ENCODE results near the gene MYO7B. TPM values are rescaled to one million over a fixed set of nuclear protein-coding genes. Genes with fewer than 3 reads are reported as not detected.

Gene MYO7B
- polyA plus RNA-seq, 2 of the 4 experiments (the other 2 are of a cell fraction) = 0.04 to 0.09 TPM

DNA sequence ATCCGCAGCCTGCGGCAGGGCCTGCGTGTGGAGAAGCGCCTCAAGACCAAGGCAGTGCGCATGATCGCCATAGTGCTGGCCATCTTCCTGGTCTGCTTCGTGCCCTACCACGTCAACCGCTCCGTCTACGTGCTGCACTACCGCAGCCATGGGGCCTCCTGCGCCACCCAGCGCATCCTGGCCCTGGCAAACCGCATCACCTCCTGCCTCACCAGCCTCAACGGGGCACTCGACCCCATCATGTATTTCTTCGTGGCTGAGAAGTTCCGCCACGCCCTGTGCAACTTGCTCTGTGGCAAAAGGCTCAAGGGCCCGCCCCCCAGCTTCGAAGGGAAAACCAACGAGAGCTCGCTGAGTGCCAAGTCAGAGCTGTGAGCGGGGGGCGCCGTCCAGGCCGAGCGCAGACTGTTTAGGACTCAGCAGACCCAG, 115.9 kb downstream of the MYO7B start:
- no peak for ATAC-seq
- WGBS (ENCODE audit: missing lambda C conversion rate) = 83% methylated on average over 29 of the region's 29 CpGs
- ChIA-PET CTCF (interaction anchor here (0.6 to 5.3 kb wide), 8 partner anchors 9 to 454 kb away, joined by 3 to 44 read pairs (median 7); no protein-coding TSS in a partner anchor), POLR2A (no interaction called here)
- Histone ChIP-seq H3K9me3 (no peaks in the 10 kb centered on the region), H3K4me3 (no peak overlapping the region), H3K27ac (no peak overlapping the region), H3K4me2 (no peak overlapping the region), H3K4me1 (peaks cover 17% of the 10 kb centered on the region)
- FAIRE-seq = no peak
- TF ChIP-seq FOXS1 (CRISPR knock-in tag; IDR thresholded peaks at IDR 0.05) = no peak
- no peak for TF ChIP-seq KDM1A (IDR thresholded peaks at IDR 0.05; ENCODE audit: low read depth)
- TF ChIP-seq ZFP36 (IDR thresholded peaks at IDR 0.05; ENCODE audit: borderline replicate concordance, partially characterized antibody) = no peak
- no peak for TF ChIP-seq GATA3 (IDR thresholded peaks at IDR 0.05; ENCODE audit: borderline replicate concordance)
- TF ChIP-seq PHF8 (IDR thresholded peaks at IDR 0.05; ENCODE audit: borderline replicate concordance, low read depth) = no peak
- no peak for TF ChIP-seq POLR2AphosphoS2 (conservative IDR thresholded peaks at IDR 0.05; ENCODE audit: low read length)
- TF ChIP-seq ESRRA (IDR thresholded peaks at IDR 0.05; ENCODE audit: borderline replicate concordance, low read length) = no peak
- no peak for TF ChIP-seq EHMT2 (IDR thresholded peaks at IDR 0.05; ENCODE audit: low read depth)
- no peak for TF ChIP-seq NPAS2 (CRISPR knock-in tag; IDR thresholded peaks at IDR 0.05; ENCODE audit: borderline replicate concordance)
- no peak for TF ChIP-seq RCOR1 (IDR thresholded peaks at IDR 0.05; ENCODE audit: low read depth, low read length)
- TF ChIP-seq BHLHE40 (IDR thresholded peaks at IDR 0.05; ENCODE audit: low read depth, low read length) = no peak
- TF ChIP-seq HOXB5 (CRISPR knock-in tag; IDR thresholded peaks at IDR 0.05) = no peak
- TF ChIP-seq CHD4 (IDR thresholded peaks at IDR 0.05; ENCODE audit: borderline replicate concordance) = no peak
- no peak for TF ChIP-seq HEYL (CRISPR knock-in tag; IDR thresholded peaks at IDR 0.05)
- TF ChIP-seq, protein P1, sequence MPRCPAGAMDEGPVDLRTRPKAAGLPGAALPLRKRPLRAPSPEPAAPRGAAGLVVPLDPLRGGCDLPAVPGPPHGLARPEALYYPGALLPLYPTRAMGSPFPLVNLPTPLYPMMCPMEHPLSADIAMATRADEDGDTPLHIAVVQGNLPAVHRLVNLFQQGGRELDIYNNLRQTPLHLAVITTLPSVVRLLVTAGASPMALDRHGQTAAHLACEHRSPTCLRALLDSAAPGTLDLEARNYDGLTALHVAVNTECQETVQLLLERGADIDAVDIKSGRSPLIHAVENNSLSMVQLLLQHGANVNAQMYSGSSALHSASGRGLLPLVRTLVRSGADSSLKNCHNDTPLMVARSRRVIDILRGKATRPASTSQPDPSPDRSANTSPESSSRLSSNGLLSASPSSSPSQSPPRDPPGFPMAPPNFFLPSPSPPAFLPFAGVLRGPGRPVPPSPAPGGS (IDR thresholded peaks at IDR 0.05) = no peak
- no peak for DNase-seq (ENCODE audit: low read depth in 1 of 2, low spot score in 1 of 2)

DNA sequence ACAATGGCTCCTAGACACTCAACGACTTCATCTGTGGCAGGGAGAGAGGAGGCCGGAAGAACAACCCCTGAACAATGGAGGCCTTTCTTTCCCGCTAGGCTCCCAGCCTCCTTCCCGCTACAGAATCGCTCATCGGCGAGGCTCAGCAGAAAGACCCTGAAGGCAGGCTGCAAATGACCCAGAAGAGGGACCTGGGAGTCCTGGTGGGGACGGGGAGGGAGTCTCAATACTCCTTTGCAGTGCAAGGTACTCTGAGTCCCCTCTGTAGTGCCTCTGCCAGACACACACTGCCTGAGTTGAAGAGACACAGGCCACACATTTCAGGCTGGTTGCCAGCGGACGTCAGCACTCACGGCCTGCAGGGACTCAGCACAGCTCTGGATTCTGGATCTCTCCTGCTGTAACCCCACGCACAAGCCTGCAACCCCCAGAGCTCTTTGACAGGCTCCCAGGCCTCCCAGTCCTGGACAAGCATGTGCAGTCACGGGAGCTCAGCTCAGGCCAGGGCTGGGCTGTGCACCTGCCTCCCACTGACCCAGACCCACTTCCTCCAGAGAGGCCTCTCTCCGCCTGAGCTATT, 116.6 kb downstream of the MYO7B start:
- no peak overlapping the region for H3K4me3 ChIP-seq
- FAIRE-seq = no peak
- POLR2A ChIA-PET = no interaction called here
- no peak overlapping the region for H3K4me2 ChIP-seq
- TF ChIP-seq, protein P2, sequence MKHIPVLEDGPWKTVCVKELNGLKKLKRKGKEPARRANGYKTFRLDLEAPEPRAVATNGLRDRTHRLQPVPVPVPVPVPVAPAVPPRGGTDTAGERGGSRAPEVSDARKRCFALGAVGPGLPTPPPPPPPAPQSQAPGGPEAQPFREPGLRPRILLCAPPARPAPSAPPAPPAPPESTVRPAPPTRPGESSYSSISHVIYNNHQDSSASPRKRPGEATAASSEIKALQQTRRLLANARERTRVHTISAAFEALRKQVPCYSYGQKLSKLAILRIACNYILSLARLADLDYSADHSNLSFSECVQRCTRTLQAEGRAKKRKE (CRISPR knock-in tag; IDR thresholded peaks at IDR 0.05; ENCODE audit: low read depth) = no peak
- TF ChIP-seq MYC (IDR thresholded peaks at IDR 0.05; ENCODE audit: borderline replicate concordance, low read length) (no peak), JUN (IDR thresholded peaks at IDR 0.05) (no peak), ZSCAN20 (CRISPR knock-in tag; IDR thresholded peaks at IDR 0.05) (no peak), FOSL2 (IDR thresholded peaks at IDR 0.05) (no peak), FOSL2 (CRISPR knock-in tag; IDR thresholded peaks at IDR 0.05) (no peak), TFCP2L1 (CRISPR knock-in tag; IDR thresholded peaks at IDR 0.05) (no peak), RNF2 (IDR thresholded peaks at IDR 0.05; ENCODE audit: borderline replicate concordance, low read depth) (no peak)
- TF ChIP-seq, protein P1 (IDR thresholded peaks at IDR 0.05) = no peak
- no peak for DNase-seq (ENCODE audit: low read depth in 1 of 2, low spot score in 1 of 2)
- CTCF ChIA-PET = interaction anchor here (0.6 to 5.3 kb wide), 9 partner anchors 8 to 131 kb away, joined by 3 to 31 read pairs (median 5); partner anchors contain the start of gene LIMS2
- H3K4me1 ChIP-seq = peaks cover 10% of the 10 kb centered on the region
- H3K9me3 ChIP-seq = no peaks in the 10 kb centered on the region
- no peak for ATAC-seq
- 82% methylated on average over 14 of the region's 14 CpGs for WGBS (ENCODE audit: missing lambda C conversion rate)
- H3K27ac ChIP-seq = no peak overlapping the region

Measured in A549 (cell line).